ENCODE results near the gene ADAM30.

ADAM30 gene

DNA sequence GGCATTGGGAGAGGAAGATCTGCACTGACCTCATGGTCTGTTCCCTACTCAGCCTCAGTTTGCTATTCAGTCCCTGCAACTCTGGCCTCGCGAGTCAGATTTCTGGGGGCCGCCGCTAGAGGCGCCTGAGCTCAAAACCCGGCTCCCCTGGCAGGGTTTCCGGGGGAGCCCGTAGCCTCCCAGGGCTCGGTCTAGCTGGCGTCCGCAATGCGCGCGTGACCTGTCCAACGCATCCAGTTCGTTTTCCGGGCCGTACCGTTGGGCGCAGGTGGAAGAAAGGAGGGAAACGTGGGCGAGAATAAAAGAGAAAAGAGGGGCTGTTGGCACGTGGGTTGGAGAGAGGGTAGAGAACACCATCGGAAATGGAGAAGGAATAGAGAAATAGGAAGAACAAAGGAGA, at the start of gene ADAM30:
TSS of gene ADAM30 (minus strand) at position 213 of the 400 bp plus-strand sequence. CDS start at position 34, 179 bp downstream.
- no peak for DNase-seq

DNA sequence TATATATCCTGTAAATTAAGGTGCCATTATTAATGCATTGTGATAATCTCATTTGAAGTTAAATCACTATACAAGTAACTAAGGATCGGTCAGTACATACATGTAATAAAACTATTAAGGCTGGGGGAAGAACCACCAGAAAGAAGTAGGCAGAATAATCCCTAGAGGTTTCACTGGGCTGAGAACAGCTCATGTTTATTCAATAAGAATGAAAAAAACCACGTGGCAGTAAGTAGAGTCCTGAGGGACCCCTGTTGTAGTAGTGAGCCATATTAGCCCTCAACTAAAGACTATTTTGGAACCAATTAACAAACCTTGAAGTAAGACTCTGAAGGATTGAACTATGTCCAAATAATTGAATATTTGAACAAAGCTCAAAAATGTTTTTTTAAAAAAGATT, 46.9 kb upstream of the ADAM30 start:
- no peak for DNase-seq

DNA sequence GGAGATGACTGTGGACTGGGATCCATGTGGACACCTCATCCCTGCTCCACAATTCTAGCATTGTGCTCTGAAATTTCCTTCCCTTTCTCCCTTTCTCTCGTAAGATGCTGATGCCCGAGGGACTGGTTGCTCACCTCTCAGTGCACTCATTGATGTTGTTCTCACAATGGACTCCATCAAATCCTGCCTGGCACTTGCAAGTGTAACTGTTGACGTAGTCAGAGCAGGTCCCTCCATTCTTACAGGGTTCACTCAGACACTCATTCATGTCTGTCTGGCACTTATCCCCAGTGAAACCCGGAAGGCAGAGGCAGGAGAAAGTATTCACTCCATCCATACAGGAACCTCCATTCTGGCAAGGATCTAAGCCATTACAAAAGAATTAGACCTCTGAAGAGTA, 45.1 kb upstream of the ADAM30 start:
- no peak for DNase-seq

DNA sequence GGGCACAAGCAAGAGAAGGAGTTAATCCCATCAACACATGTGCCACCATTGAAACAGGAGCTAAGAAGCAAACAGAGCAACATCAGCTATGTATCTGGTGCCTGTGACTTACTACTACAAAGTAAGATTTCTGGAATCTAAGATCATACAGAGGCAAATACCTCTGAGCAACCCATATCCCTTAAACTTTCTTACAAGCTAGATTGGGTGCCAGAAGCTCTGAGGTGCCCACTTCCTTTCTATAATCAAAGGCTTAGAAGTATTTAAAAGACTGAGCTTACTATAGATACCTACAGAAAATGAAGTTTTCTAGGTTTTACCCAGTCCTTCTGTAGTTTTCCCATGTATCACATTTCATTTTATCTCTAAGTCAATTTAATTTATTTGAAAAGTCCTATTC, 44.4 kb upstream of the ADAM30 start:
- DNase-seq, result no peak

DNA sequence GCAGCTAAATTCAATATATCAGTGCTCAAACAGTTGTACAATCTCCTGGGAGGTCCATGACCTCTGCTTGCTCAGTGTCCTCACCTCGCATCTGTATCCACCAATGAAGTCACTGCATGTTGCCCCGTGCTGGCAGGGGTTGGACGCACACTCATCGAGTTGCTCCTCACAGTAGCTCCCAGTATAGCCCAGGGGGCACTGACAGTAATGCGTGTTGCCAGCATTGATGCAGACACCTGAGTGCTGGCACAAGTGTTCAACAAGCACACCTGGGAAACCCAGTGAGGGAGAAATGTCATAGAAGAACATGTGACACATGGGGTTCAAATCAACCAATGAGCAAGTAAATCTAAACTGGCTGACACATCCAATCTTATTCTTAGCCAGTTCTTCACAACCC, 40.9 kb upstream of the ADAM30 start:
- DNase-seq, result no peak

DNA sequence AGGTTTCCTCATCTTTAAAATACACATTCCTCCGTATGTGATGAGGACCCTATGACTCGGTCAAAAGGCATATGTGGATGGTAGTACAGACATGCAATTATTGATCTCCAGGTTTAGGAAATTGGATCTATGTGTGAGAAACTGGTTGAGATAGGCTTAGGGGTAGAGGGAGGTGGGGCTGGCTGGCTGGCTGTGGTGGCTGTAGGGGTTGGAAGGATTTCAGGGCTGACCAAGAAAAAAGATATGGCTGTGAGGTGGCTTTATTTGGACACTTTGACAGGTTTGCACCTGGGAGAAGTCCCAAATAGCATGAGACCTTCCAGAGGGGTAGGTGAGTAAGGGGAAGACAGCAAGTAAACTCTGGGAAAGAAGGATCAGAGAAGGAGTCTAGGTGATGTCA, 39.6 kb upstream of the ADAM30 start:
- no peak for DNase-seq

DNA sequence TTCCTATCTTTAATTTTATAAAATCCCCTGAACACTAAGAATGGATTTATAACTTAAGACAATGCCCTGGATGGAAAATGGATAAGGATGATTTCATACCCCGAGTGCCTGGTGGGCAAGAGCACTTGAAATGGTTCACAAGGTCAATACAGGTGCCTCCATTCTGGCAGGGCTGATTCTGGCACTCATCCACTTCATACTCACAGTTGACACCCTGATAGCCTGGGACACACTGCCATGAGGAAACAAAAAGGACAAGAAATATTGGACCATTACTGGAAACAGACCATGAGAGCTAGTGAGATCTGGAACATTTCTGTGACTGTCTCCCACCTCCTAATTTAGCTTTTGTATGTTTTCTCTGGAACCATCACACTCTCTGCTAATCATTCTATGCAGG, 39.1 kb upstream of the ADAM30 start:
- no peak for DNase-seq

DNA sequence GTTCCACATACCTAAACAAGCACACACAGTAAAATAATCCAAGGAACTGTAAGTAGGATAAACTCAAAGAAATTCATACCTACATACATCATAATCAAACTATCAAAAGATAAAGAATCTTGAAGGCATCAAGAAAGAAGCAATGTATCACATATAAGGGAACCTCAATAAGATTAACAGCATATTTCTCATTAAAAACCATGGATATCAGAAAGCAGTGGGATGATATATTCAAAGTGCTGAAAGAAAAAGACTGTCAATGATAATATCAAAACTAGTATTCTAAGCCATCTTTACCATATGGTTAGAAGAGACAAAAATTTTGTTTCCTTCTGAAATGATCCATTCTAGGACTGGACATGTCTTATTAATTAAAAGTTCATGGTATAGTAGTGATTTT, 37.1 kb upstream of the ADAM30 start:
- DNase-seq, result no peak

DNA sequence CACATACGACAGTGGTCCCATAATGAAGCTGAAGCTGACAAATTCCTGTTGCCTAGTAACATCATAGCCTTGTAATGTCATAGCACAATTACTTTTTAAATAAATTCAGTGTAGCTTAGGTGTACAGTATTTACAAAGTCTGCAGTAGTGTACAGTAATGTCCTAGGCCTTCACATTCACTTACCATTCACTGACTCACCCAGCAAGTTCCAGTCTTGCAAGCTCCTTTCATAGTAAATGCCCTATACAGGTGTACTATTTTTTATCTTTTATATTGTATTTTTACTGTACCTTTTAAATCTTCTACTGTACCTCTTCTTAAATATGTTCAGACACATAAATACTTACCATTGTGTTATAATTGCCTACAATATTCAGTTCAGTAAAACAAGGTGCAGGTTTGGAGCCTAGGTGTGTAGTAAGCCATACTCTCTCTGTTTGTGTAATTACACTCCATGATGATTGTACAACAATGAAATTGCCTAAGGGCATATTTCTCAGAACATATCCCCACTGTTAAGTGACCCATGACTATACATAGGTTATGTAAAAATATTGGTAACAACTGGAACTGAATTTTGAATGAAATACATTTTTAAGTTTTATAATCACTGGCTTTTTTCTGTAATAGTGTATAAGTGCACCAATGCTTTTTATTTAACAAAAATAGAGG, 33.5 kb upstream of the ADAM30 start:
- no peak for DNase-seq

DNA sequence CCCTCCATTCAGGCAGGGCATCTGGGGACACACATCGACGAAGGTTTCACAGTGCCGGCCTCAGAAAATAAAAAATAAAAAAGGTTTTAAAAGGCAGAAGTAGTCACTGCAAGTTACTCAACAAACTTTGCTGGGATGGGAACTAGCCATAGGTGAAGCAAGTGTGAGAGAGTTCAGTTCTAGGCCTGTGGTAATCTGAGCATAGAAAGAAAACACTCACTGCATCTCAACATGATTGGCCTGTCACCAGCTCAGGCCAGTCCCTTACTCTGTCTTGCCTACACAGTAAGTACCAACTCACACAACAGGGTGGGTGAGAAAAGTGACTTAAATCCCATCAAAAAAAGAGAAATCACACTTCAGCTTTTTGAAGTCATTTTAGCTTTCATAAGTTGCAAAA, 30.2 kb upstream of the ADAM30 start:
- DNase-seq, result no peak

DNA sequence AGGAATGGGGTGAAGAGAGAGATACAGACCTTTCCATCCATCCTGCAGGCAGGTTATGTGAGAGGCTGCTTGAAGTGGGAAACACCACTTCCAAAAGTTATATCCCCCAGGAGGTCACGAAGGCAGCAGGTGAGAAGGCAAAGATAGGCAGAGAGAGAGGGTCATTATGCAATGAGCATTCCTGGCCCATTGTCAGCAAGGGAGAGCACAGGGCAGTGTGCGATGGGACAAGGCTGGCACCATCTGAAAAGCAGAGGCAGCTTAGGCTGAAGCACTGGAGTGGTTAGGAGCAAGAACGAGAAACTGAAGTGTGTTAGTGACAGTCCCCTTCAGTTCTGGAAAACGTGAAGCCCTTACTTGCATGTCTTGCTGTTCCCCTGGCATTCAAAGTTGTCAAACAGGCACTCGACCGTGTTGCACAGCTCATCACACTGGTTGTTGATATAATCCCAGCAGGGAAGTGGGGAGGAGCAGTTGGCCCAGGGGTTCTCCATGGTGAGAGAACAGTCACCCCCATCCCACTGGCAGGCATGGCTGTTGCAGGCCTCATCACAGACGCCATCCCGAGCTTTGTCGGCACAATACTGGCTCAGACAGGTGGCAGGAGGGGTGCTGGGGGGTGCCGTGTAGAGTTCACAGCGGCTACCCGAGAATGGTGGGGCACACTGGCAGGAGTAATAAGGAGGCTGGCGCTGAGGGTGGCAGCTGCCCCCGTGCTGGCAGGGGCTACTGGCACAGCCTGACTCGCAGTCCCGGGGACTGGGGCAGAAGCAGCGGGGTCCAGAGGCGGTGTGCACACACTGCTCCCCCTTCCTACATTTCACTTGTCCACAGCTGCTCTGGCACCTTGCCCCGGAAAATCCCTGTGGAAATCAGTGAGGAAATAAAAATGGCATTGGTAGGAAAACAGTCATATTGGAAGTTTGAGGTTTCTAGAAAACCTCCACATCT, 28.9 kb upstream of the ADAM30 start:
- DNase-seq, result no peak

DNA sequence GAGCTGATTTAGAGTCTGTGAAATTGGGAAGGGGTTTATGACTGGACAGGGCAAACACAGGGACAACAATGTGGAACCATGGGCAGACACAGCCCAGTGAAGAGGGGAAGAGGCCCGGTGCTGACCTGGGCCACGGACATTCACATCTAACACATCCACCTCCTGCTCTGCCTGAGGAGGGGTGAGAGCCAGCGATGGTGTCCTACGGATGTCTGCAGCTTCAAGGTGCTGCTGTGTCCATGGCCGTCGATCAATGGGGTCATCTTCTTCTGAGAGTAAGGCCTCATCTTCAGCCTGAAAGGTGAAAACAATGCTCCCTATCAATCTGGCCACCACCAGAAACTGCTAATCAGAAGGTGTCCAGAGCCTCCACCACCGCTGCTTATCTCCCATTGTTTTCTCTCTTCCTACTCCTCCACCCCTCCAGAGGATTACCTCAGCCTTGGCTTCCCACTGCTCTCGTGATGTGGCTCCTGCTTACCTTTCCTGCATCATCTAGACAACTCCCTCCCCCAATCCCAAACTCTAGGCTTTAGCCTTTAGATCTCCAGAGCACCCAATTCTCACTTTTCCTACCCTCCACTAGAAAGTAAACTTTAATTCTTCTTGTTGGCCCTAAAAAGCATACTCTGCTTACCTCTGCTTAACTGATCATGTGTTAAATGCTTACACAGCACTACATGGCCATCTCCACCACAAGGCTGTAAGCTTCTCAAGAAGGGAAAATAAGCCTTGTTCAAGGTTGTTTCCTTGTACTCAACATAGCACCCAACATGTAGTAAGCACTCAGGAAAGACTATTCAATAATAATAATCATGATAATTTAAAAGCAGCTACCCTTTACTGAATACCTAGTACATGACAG, 24.0 kb upstream of the ADAM30 start:
- DNase-seq, result no peak

DNA sequence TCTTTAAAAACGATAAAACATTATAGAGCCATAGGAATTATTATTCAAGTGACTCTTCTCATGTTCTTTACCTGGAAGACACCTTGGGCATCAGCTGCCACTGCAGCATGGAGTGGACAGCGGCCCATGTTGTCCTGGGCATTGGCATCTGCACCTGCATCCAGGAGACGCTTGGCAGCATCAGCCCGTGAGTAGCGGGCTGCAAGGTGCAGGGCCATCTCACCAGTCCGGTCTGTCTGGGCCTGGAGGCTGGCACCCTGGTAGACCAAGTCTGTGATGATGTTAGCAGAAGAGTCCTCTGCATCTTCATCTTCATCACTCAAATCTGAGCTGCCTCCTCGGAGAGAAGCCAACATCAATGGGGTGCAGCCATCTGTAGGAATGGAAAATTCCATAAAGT, 22.9 kb upstream of the ADAM30 start:
- DNase-seq, result no peak

DNA sequence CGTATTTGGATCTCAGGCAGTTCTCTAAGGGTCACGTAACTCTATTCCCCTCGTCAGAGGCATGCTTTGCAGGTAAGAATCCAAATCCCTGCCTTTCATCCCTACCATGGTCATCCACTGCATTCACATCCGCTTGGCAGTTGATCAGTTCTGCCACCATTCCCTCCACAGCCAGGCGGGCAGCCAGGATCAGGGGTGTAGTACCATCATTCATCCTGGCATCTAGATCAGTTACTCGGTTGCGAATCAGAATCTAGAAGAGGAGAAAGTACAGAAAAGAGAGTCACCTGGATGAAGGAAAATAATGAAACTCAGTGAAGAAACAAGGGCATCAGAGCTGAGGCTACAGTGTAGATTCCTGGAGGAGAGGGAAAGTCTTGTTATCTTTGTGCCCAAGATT, 22.0 kb upstream of the ADAM30 start:
- DNase-seq, result no peak

DNA sequence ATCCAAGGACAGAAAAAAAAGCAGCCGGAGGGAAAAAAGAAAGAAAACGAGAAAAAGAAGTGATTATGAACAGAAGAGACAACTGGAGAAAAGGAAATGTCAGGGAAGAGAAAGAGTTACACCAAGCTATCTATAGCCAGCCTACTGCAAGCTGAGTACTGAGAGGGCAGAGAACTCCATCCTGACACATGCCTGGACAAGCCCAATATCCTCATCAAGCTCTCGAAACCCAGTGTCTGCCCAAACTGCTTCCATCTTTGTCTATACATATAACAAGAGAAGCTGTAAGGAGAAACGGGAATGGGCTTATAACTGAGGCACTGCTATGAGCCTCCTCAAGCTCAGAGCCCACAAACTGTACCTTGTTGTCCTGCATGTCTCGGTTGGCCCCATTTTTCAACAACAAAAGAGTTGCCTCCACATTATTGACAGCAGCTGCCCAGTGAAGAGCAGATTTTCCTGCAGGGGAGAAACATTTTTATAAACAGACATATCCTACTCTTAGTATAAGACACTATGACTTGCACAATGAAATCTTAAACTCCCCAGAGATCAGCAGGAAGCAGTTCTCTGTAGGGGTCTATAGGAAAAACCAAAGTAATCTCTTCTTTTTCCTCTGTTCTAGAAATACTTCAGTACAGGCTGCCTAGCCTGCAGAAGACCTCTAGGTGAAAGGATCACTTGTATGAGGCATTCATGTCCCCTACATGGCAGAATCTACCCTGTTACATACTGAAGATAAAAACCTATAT, 21.2 kb upstream of the ADAM30 start:
- DNase-seq, result no peak

DNA sequence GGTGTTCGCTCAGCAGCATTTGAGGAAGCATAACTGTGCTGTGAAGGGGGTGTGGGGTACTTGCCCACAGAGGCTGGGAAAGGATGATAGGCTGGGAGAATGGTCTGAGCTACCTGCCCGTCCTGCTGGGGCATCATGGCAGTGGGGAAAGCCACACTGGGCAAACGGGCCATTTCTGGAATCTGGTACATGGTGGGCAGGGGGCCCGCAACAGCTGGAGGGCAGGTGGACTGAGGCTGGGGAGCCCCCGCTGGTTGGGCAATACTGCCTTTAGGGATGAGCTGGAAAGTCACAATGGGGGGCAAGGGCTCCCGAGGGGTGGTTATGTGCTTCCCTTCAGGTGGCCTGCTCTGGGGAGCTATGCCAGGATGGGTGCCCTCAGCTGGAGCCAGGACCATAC, 19.2 kb upstream of the ADAM30 start:
- DNase-seq, result no peak

DNA sequence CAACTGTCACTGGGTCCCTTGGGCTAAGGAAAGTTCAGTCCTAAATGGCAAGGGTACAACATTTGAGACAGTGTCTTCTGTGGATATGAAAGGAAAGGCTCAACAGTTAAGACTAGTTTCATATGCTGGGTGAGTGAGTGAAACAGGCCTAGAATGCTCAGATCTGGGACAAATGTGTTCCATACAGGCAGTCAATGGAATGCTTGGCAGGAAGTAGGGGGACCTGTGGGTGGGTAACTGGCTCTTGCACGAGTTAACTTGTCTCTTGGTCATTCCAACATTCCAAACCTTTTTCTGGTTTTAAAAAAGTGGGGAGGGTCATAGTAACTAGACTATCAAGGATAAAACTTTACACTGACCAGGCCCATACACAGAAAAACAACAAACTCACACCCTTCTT, 17.8 kb upstream of the ADAM30 start:
- no peak for DNase-seq

DNA sequence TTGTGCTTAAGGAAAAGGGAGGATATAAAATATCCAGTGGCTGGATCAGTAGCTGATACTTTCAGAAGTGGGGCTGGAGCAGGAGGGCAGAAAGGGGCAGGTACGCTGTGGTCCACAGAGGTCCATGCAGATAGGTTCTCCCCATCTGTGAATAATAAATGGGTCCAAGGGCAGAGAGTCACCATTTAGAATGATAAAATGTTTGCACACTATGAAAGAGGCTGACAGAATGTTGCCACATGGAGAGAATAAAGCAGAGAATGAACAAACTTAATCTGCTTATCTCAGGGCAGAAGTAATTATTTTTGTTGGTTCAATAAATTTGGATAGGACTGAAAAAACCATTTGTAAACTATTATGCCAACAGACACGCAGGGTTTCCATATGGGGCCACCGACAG, 16.6 kb upstream of the ADAM30 start:
- no peak for DNase-seq

DNA sequence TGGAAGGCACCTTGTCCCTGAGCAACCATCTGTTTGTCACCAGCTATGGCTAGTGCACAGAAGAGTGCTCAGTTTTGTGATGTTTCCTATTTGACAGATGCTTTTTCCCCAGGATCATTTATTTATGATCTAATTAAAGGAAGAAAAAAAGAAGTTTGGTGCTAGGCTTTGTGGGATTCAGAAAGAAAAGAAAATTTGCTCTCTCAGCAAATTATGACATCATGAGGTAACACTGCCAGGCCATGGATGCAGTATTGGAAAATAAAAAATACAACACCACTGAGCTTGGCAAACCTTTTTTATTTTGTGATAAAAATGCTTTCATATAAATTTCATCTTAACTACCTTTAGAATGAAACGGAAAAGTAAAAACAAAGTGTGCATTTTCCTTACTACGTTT, 15.5 kb upstream of the ADAM30 start:
- no peak for DNase-seq

DNA sequence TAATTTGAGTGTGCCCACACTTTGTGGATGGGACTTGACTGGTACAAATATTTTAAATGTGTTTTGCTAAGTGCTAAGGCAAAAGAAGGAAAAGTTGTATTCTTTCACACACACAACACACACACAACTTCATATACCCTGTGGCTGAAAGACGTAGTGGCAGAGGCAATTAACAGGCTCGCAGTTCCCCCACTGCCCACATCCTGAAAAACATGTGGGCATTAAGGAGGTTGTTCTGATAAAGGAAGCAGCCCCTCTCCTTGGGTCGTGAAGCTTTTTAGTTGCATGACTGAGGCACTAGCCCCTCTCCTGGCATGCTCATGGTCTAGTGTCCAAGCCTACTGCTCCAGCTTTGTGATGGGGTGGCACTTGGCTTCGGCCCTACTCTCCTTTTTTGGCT, 14.3 kb upstream of the ADAM30 start:
- no peak for DNase-seq

DNA sequence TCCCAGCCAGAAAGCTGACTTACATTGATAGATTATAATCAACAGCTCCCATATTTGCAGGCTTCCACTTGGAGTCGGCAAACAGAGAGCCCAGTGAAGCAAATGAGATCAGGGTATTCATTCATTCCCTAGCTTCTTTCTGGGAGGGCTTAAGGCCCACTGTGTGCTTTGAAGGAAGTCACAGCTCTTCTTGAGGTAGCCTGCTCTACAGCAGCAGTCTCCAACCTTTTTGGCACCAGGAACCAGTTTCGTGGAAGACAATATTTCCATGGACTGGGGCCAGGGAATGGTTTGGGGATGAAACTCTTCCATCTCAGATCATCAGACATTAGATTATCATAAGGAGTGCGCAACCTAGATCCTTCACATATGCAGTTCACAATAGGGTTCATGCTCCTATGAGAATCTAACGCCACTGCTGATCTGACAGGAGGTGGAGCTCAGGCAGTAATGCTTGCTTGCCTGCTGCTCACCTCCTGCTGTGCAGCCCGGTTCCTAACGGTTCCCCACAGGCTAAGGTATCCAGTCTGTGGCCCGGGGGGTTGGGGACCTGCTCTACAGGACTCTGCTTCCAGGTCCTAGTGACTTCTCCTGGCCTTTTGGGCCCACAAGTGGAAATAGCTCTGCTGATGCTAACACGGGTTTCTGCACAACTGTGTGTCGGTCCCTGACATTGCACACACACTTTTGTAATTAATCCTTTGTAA, 13.7 kb upstream of the ADAM30 start:
- DNase-seq, result no peak

DNA sequence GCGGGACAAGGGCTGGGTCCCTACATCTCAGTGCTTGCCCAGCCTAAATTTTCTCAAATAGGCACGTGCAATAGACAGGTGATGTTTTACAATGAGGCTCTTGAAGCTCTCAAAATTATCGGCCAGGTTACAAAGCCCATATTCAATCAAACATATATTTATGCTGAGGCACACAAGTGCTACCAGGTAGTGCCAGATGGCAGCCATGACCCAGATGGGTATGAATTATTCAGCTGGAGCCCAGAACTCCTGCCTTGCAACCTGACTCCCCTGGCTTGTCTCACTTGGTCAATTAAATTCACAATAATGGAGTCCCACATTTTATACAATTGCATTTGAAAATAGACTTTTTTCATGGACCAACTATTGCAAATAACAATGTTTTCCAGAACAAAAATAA, 12.3 kb upstream of the ADAM30 start:
- DNase-seq, result no peak

Data from CD4-positive, alpha-beta T cell treated with Interleukin-4 for 4 hours (primary cell).